HepG2 (cell line): ENCODE results near the gene CTNNA2. TPM values are rescaled to one million over a fixed set of nuclear protein-coding genes. Genes with fewer than 3 reads are reported as not detected.

Source experiments
- ATAC-seq: fragments of 200-7000 bp; cut with Tn5 transposase; 3 replicates; pipeline ENCODE4 v1.9.1; 2020; ENCODE audit warnings: mild to moderate bottlenecking, moderate library complexity
- BruUV-seq: library from RNA; stranded (reverse); fragments of 400-500 nt; replicated peaks from 2 replicates; lab custom pipeline; 2021; lab: Mats Ljungman, UMichigan
- CTCF ChIA-PET: fragments of 300-600 bp; formaldehyde crosslinking; extraction: SDS; loops from one replicate; lab custom pipeline; 2021; ENCODE audit warnings: low total read pairs, inconsistent platforms, low intra/inter-chr PET ratio; lab: Yijun Ruan, JAX
- POLR2A ChIA-PET: fragments of 350-600 bp; sonication (Branson Sonifier 250); formaldehyde crosslinking; loops from one replicate; lab custom pipeline; 2020; ENCODE audit warnings: antibody characterized with exemption, inconsistent platforms; lab: Yijun Ruan, JAX
- DNase-seq: peaks from one replicate; pipeline ENCODE4 v3.0.0-alpha.2; 2015; ENCODE audit warnings: low spot score
- FAIRE-seq: peaks from 3 replicates; lab custom pipeline; 2011; peaks lifted over from hg19 to GRCh38; lab: Jason Lieb, UNC
- H2AFZ ChIP-seq: one replicate; pipeline ENCODE4 v1.6.1; 2011; ENCODE audit warnings: low read length, inconsistent platforms
- H3K27ac ChIP-seq: fragments of 300-600 bp; 3 replicates; pipeline ENCODE4 v1.8.0; 2011; ENCODE audit warnings: mixed run types, mild to moderate bottlenecking, mixed read lengths, low read length, inconsistent platforms; ENCODE audit not compliant: insufficient read depth; ENCODE audit errors: extremely low read length
- H3K27me3 ChIP-seq, 2 experiments: fragments of 200-600 bp in 1 of 2; 2 replicates in 1 of 2; 3 replicates in 1 of 2; pipeline versions ENCODE4 v1.6.0 to v1.8.0; 2011; ENCODE audit warnings: low read length in 2 of 2, mild to moderate bottlenecking in 2 of 2, moderate library complexity in 2 of 2, inconsistent platforms in 1 of 2; ENCODE audit not compliant: insufficient read depth in 2 of 2, control insufficient read depth in 1 of 2
- H3K36me3 ChIP-seq, 2 experiments: fragments of 200-600 bp in 1 of 2; replicated peaks in 1 of 2; 2 replicates in 1 of 2; 3 replicates in 1 of 2; pipeline versions ENCODE4 v1.5.1 to v1.8.0; 2011; ENCODE audit warnings: low read length in 2 of 2, inconsistent platforms in 1 of 2; ENCODE audit not compliant: insufficient read depth in 2 of 2, control insufficient read depth in 1 of 2
- H3K4me1 ChIP-seq: 2 replicates; pipeline ENCODE4 v1.5.1; 2012; ENCODE audit warnings: low read length, inconsistent platforms; ENCODE audit not compliant: insufficient read depth
- H3K4me2 ChIP-seq: 2 replicates; pipeline ENCODE4 v1.6.0; 2011; ENCODE audit warnings: low read depth, low read length, inconsistent platforms
- H3K4me3 ChIP-seq, 3 experiments: fragments of 200-600 bp in 1 of 3; sonication (generic), shearing (Covaris generic) in 1 of 3; replicated peaks in 1 of 3; 2 replicates each; pipeline ENCODE4 v1.5.1; 2011 to 2016; ENCODE audit warnings: low read length in 3 of 3, inconsistent platforms in 2 of 3, low read depth in 2 of 3, mild to moderate bottlenecking in 2 of 3, control low read depth in 1 of 3, mixed read lengths in 1 of 3; ENCODE audit not compliant: insufficient read depth in 1 of 3
- H3K79me2 ChIP-seq: one replicate; pipeline ENCODE4 v1.6.1; 2011; ENCODE audit warnings: low read length, inconsistent platforms; ENCODE audit not compliant: insufficient read depth
- H3K9ac ChIP-seq: 2 replicates; pipeline ENCODE4 v1.6.0; 2011; ENCODE audit warnings: mild to moderate bottlenecking, low read depth, low read length, inconsistent platforms; ENCODE audit not compliant: insufficient read depth
- H3K9me3 ChIP-seq: 2 replicates; pipeline ENCODE4 v1.5.1; 2012; ENCODE audit warnings: mild to moderate bottlenecking, low read length
- H4K20me1 ChIP-seq: 2 replicates; pipeline ENCODE4 v1.6.0; 2011; ENCODE audit warnings: inconsistent platforms, mild to moderate bottlenecking, low read length, moderate library complexity; ENCODE audit not compliant: insufficient read depth
- AKAP8 ChIP-seq: sonication (generic); formaldehyde crosslinking; IDR thresholded peaks from 2 replicates; pipeline ENCODE4 v1.5.1; 2020; ENCODE audit warnings: mild to moderate bottlenecking, missing genetic modification reagents
- GTF3A ChIP-seq: sonication (generic); formaldehyde crosslinking; conservative IDR thresholded peaks from 2 replicates; pipeline ENCODE4 v1.4.0; 2020; ENCODE audit warnings: mild to moderate bottlenecking, missing genetic modification reagents
- HES4 ChIP-seq: sonication (generic); formaldehyde crosslinking; IDR thresholded peaks from 2 replicates; pipeline ENCODE4 v1.9.0; 2021; ENCODE audit warnings: mild to moderate bottlenecking, missing genetic modification reagents, borderline replicate concordance
- HNF4G ChIP-seq, 2 experiments: sonication (generic) in 1 of 2; formaldehyde crosslinking in 1 of 2; IDR thresholded peaks; 2 replicates each; pipeline versions ENCODE4 v1.4.0 to v1.6.1; 2011 to 2020; ENCODE audit warnings: borderline replicate concordance in 2 of 2, low read depth in 2 of 2, mild to moderate bottlenecking in 2 of 2, low read length in 1 of 2, missing genetic modification reagents in 1 of 2, moderate library complexity in 1 of 2
- PAF1 ChIP-seq: IDR thresholded peaks from 2 replicates; pipeline ENCODE4 v1.6.1; 2016; ENCODE audit warnings: missing genetic modification reagents, missing compliant biosample characterization
- ZFY ChIP-seq: sonication (generic); formaldehyde crosslinking; IDR thresholded peaks from 2 replicates; pipeline ENCODE4 v1.4.0; 2020; ENCODE audit warnings: missing genetic modification reagents
- WGBS: methylation state at CpG from one replicate; pipeline ENCODE4 v1.1.6; 2017; ENCODE audit warnings: low lambda C conversion rate; 5-methylcytosine and 5-hydroxymethylcytosine counted together
- in situ Hi-C: cut with HindIII; loops from 2 replicates; pipeline ENCODE4 v1.10.0; 2017; ENCODE audit warnings: low pct_unique_long_range_greater_than_20kb; ENCODE audit not compliant: extremely low pct_ligation_motif_present
- intact Hi-C: fragments of 100-400 bp; cut with micrococcal nuclease; formaldehyde crosslinking; loops from one replicate; pipeline ENCODE4 v1.10.0; 2022; ENCODE audit not compliant: unreplicated experiment
- polyA plus RNA-seq, 8 experiments: library from polyadenylated mRNA; depleted of rRNA in 3 of 8; stranded (reverse) in 7 of 8; unstranded in 1 of 8; fragments of >200 nt; fragmentation: Illumina TruSeq in 4 of 8; extraction: Trizol in 4 of 8; gene quantifications; 2 replicates each; pipeline versions ENCODE4 v1.2.1 to v1.2.3, GENCODE V29; 2011 to 2016; ENCODE audit warnings: low read depth in 4 of 8, missing spikeins in 1 of 8, mixed read lengths in 1 of 8; ENCODE audit not compliant: insufficient read depth in 1 of 8
- total RNA-seq, 5 experiments: library from RNA; depleted of rRNA; stranded (reverse); fragments of >200 nt; fragmentation: Illumina TruSeq; extraction: Trizol; gene quantifications; 2 replicates each; pipeline ENCODE4 v1.2.3, GENCODE V29; 2016; ENCODE audit warnings: low read depth in 1 of 5
- TF ChIP-seq, protein P1 (sequence below): sonication (generic); formaldehyde crosslinking; conservative IDR thresholded peaks from 2 replicates; pipeline ENCODE4 v1.4.0; 2020; ENCODE audit warnings: missing genetic modification reagents
- TF ChIP-seq, protein P2 (sequence below): sonication (generic); formaldehyde crosslinking; IDR thresholded peaks from 2 replicates; pipeline ENCODE4 v1.4.0; 2020; ENCODE audit warnings: missing genetic modification reagents
- TF ChIP-seq, protein P3 (sequence below): sonication (generic); formaldehyde crosslinking; conservative IDR thresholded peaks from 2 replicates; pipeline ENCODE4 v1.4.0; 2020; ENCODE audit warnings: missing genetic modification reagents

CTNNA2 gene
- total and polyA plus RNA-seq, 2 of the 13 experiments (the other 11 are each of a cell fraction or from before 2014, with no cell fraction given) = not detected

DNA sequence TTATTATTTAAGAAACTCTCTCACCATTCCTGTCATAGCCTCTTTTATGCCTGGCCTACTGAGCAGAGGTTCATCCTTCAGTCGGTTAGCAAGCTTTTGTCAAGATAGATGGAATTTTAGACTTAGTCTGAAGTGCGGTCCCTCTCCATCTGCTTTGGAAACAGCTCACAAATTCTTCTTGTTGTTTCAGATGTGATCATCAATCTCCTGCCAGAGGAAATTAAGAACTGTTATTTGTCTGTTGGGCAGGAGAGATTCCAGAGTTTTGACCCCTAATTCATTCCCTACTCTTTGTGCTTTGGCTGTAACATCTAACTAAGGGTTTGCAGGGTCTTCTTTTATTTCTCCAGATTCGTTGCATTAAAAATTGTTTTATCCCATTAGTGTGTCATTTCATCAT is 735.3 kb downstream of the CTNNA2 start:
- no peaks in the 10 kb centered on the region for H3K36me3 ChIP-seq
- H3K4me2 ChIP-seq = no peak overlapping the region
- in situ Hi-C loops = no loop called here
- ChIA-PET POLR2A (no interaction called here), CTCF (no interaction called here)
- no peak overlapping the region for H2AFZ ChIP-seq
- H3K9me3 ChIP-seq = no peaks in the 10 kb centered on the region
- H3K4me1 ChIP-seq = no peaks in the 10 kb centered on the region
- H3K27me3 ChIP-seq = no peaks in the 10 kb centered on the region
- no peaks in the 10 kb centered on the region for H4K20me1 ChIP-seq
- H3K9ac ChIP-seq = no peak overlapping the region
- TF ChIP-seq ZFY (no peak), AKAP8 (CRISPR knock-in tag) (no peak), GTF3A (CRISPR knock-in tag) (no peak), HNF4G (IDR thresholded peaks at IDR 0.05; ENCODE audit: borderline replicate concordance, low read depth, low read length) (no peak), HNF4G (CRISPR knock-in tag; IDR thresholded peaks at IDR 0.05; ENCODE audit: borderline replicate concordance, low read depth) (no peak)
- TF ChIP-seq, protein P1, sequence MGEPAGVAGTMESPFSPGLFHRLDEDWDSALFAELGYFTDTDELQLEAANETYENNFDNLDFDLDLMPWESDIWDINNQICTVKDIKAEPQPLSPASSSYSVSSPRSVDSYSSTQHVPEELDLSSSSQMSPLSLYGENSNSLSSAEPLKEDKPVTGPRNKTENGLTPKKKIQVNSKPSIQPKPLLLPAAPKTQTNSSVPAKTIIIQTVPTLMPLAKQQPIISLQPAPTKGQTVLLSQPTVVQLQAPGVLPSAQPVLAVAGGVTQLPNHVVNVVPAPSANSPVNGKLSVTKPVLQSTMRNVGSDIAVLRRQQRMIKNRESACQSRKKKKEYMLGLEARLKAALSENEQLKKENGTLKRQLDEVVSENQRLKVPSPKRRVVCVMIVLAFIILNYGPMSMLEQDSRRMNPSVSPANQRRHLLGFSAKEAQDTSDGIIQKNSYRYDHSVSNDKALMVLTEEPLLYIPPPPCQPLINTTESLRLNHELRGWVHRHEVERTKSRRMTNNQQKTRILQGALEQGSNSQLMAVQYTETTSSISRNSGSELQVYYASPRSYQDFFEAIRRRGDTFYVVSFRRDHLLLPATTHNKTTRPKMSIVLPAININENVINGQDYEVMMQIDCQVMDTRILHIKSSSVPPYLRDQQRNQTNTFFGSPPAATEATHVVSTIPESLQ (CRISPR knock-in tag) = no peak
- DNase-seq (no peak), ATAC-seq (no peak), FAIRE-seq (no peak)
- intact Hi-C loops = no loop called here
- no peaks in the 10 kb centered on the region for H3K79me2 ChIP-seq
- H3K4me3 ChIP-seq = no peak overlapping the region
- no TSS peak for BruUV-seq
- no peak overlapping the region for H3K27ac ChIP-seq
- 21% methylated on average over 3 of the region's 3 CpGs for whole genome bisulfite sequencing

DNA sequence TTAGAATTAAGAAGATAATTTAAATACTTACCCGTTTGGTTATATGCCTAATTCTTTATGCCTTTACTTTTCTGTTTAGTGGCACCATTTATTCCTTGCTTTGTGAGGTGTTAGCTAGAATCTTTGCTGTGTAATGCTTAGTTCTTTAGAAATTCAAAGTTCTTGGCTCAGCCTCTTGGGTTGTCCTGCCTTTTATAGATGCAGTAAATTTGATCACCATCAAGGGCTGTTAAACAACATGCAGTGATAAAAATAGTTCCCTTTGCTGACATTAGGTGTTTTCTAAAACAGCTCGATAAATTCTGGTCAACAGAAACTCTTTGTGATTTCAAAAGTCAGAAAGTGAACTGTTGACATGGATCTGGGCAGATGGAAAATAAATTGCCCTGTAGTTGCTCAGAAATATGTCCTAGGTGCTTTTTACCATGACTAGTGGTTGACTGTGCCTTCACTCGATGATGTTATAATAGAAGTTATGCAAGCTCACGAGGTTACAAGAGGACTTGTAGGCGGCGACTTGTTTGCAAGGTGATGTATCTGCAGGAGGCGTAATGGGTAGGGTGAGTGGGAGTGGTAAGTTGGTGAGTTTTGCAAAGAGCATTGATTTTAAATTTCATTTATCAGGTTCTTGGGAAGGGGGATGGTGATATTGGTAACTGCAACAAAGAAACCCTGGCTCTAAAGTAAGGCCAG is 739.6 kb downstream of the CTNNA2 start:
- POLR2A ChIA-PET = no interaction called here
- DNase-seq = no peak
- no peaks in the 10 kb centered on the region for H3K79me2 ChIP-seq
- no peak for ATAC-seq
- CTCF ChIA-PET = no interaction called here
- no peaks in the 10 kb centered on the region for H3K27me3 ChIP-seq
- 25% methylated on average over 7 of the region's 7 CpGs for WGBS
- intact Hi-C loops = no loop called here
- FAIRE-seq = no peak
- H3K9ac ChIP-seq = no peak overlapping the region
- H4K20me1 ChIP-seq = no peaks in the 10 kb centered on the region
- H3K9me3 ChIP-seq = no peaks in the 10 kb centered on the region
- H3K4me2 ChIP-seq = no peak overlapping the region
- BruUV-seq = no TSS peak
- in situ Hi-C loops = no loop called here
- H3K36me3 ChIP-seq = no peaks in the 10 kb centered on the region
- H3K4me1 ChIP-seq = no peaks in the 10 kb centered on the region
- no peak overlapping the region for H2AFZ ChIP-seq
- H3K4me3 ChIP-seq = no peak overlapping the region
- no peak overlapping the region for H3K27ac ChIP-seq
- TF ChIP-seq, protein P2, sequence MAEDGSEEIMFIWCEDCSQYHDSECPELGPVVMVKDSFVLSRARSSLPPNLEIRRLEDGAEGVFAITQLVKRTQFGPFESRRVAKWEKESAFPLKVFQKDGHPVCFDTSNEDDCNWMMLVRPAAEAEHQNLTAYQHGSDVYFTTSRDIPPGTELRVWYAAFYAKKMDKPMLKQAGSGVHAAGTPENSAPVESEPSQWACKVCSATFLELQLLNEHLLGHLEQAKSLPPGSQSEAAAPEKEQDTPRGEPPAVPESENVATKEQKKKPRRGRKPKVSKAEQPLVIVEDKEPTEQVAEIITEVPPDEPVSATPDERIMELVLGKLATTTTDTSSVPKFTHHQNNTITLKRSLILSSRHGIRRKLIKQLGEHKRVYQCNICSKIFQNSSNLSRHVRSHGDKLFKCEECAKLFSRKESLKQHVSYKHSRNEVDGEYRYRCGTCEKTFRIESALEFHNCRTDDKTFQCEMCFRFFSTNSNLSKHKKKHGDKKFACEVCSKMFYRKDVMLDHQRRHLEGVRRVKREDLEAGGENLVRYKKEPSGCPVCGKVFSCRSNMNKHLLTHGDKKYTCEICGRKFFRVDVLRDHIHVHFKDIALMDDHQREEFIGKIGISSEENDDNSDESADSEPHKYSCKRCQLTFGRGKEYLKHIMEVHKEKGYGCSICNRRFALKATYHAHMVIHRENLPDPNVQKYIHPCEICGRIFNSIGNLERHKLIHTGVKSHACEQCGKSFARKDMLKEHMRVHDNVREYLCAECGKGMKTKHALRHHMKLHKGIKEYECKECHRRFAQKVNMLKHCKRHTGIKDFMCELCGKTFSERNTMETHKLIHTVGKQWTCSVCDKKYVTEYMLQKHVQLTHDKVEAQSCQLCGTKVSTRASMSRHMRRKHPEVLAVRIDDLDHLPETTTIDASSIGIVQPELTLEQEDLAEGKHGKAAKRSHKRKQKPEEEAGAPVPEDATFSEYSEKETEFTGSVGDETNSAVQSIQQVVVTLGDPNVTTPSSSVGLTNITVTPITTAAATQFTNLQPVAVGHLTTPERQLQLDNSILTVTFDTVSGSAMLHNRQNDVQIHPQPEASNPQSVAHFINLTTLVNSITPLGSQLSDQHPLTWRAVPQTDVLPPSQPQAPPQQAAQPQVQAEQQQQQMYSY = no peak
- TF ChIP-seq, protein P3, sequence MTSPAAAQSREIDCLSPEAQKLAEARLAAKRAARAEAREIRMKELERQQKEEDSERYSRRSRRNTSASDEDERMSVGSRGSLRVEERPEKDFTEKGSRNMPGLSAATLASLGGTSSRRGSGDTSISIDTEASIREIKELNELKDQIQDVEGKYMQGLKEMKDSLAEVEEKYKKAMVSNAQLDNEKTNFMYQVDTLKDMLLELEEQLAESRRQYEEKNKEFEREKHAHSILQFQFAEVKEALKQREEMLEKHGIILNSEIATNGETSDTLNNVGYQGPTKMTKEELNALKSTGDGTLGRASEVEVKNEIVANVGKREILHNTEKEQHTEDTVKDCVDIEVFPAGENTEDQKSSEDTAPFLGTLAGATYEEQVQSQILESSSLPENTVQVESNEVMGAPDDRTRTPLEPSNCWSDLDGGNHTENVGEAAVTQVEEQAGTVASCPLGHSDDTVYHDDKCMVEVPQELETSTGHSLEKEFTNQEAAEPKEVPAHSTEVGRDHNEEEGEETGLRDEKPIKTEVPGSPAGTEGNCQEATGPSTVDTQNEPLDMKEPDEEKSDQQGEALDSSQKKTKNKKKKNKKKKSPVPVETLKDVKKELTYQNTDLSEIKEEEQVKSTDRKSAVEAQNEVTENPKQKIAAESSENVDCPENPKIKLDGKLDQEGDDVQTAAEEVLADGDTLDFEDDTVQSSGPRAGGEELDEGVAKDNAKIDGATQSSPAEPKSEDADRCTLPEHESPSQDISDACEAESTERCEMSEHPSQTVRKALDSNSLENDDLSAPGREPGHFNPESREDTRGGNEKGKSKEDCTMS = no peak
- no peak for TF ChIP-seq PAF1
- no peak for TF ChIP-seq HES4 (CRISPR knock-in tag)
